Fibroblast of gingiva (primary cell): ENCODE results near the gene GPM6B.

Experiments
- DNase-seq: peaks from one replicate; pipeline ENCODE4 v3.0.0-alpha.2; 2011; ENCODE audit warnings: low read depth

GPM6B gene

DNA sequence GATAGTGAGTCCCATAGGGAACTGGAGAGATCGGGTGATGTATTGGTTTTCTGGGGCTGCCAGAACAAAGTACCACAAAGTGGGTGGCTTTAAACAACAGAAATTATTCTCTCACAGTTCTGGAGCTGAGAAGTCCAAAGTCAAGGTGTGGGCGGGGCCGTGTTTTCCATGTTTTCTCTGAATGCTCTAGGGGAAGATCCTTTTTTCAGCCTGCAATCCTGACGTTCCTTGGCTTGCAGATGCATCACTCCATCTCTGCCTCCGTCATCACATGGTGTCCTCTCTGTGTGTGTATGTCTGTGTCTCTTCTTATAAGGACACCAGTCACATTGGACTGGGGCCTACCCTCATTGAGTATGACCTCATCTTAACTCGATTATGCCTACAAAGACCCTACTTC, 7.9 kb upstream of the GPM6B start:
- DNase-seq = no peak

DNA sequence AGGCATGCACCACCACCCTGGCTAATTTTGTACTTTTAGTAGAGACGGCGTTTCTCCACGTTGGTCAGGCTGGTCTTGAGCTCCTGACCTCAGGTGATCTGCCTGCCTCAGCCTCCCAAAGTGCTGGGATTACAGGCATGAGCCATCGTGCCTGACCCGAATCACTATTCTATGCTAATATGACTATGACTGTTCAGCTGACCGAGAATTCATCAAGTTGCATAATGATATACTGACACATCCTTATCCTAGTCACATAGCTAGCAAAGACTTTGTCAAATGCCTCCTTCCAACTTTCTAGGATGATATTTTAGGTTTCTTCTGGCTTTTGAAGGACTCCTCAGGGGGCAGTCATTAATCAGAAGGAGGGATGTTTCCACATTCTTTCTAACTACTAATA, 4.8 kb upstream of the GPM6B start:
- no peak for DNase-seq

- DNase-seq = no peak
Observed at GRCh38 chrX:13816176-13816575, 717 bp downstream of the GPM6B start.

DNA sequence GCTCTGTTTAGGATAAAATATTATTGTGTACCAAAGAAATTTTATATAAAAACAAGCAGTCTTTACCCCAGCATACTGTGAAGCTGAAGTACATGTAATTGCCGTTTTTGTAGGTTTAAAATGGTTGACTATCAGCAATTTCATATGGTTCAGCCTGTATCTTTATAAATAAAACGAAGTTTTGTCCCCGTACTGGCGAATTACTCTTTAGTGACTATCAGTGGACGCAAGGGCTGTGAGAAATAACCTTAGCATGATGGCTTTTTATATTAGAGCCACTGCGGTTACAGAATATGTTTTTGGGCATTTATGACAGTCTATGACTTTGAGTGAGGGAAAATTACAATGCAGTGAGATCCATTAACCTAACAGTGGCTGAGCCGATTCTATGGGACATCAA, 1.2 kb downstream of the GPM6B start:
- DNase-seq = no peak

DNA sequence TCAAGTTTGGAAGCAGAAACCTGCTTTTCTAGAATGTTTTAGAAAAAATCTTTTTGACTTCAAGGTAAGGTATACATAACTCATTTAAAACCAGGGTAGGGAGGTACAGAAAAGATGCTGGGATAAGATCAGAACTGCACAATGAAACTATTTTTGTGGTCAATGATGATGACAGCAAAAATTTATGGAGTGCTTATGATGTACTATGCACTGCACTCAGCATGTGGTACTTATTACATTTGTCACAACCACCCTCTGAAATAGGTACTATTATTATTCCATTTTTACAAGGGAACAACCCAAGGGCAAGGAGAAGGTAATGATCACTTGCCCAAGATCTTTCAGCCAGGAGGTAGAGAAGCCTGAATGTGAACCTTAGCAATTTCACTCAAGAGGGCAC, 8.0 kb downstream of the GPM6B start:
- DNase-seq = peak; percentile 44

GRCh38 chrX:13808293-13808692, 8.6 kb downstream of the GPM6B start:
- DNase-seq = no peak

DNA sequence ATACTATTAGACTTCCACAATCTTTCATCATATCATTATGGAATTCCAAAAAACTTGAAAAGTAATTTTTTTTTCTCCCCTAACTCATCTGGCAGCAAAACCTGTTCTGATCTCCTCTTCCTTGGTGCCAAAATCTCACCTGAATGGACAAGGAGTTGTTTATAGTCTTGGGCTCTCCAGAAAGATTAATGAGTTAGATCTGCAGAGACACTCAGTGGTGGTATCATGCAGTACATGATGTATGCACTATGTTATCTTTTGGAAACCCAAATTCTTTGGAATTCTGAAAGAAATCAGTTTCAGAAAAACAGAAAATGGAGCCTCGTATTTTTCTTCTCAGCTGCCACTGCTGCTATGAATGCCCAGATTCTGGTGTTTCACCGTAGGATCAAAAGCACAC, 11.7 kb downstream of the GPM6B start:
- no peak for DNase-seq

- DNase-seq = no peak
Observed at GRCh38 chrX:13803116-13803515, 13.8 kb downstream of the GPM6B start.

DNA sequence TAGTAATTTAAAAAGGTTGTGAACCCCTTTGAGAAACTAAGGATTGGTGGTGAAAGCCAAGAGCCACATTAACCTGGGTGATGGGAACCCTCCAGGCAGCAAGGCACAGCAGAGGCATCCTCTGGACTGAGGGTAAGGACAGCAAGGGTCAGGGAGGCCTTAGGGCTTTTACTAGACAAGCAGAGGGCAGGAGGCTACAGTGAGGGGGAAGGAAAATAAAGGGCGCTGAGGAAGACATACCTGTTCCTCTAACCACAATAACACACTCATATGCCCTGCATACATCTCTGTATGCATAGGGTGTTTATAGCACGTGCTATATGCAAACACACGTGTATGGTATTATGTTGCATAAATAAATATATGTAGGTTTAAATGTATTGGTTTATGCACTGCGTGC, 18.7 kb downstream of the GPM6B start:
- no peak for DNase-seq

DNA sequence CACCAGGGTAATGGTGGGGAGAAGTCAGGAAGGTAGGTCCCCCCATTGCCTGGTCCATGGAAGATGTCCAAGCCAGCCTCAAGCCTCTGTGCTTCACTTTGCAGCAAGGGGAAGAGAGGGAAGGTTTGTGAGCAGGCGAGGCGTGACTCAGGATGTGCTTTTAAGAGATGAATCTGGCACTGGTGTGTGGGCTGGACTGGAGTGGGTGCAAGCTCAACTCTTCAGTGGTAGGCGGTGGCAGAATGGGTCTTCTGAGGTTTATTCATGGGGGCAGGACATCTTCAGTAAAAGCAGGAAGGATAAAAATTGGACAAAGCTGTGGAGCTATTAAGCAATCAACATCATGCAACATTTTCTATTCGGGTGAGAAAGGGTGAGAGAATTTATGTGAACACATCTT, 19.4 kb downstream of the GPM6B start:
- DNase-seq = no peak

DNA sequence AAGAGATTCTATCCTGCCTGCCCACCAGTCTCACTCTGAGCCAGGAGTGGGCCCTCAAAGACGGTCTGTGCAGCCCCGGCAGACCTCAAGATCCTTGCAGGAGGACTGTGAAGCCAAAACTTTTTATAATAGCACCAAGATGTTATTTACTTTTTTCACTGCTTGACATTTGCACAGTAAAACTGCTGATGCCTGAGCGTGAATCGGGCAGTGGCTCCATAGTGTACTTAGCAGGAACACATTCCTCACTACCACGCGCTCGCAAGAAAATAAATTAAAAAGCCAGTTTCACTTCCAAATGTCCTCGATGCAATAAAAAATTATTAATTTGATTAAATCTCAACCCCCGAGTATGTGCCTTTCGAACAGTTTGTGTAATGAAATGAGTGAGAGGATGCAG, 22.5 kb downstream of the GPM6B start:
- DNase-seq = no peak

- no peak for DNase-seq
Observed at GRCh38 chrX:13793897-13794296, 23.0 kb downstream of the GPM6B start.

GRCh38 chrX:13791559-13791958, 25.3 kb downstream of the GPM6B start:
- peak; percentile 49 for DNase-seq

DNA sequence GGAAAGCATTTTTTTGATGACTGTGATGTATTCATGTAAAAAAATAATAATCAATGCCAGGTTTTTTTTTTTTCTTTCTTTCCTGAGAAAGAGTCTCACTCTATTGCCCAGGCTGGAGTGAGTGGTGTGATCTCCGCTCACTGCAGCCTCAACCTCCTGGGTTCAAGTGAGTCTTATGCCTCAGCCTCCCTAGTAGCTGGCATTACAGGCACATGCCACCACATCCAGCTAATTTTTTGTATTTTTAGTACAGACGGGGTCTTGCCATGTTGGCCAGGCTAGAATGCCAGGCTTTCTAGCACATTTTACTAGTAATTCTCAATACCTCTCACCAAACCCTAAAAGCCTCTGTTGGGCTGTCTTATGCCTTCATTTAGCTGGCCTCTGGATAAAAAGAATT, 25.7 kb downstream of the GPM6B start:
- DNase-seq = no peak

DNA sequence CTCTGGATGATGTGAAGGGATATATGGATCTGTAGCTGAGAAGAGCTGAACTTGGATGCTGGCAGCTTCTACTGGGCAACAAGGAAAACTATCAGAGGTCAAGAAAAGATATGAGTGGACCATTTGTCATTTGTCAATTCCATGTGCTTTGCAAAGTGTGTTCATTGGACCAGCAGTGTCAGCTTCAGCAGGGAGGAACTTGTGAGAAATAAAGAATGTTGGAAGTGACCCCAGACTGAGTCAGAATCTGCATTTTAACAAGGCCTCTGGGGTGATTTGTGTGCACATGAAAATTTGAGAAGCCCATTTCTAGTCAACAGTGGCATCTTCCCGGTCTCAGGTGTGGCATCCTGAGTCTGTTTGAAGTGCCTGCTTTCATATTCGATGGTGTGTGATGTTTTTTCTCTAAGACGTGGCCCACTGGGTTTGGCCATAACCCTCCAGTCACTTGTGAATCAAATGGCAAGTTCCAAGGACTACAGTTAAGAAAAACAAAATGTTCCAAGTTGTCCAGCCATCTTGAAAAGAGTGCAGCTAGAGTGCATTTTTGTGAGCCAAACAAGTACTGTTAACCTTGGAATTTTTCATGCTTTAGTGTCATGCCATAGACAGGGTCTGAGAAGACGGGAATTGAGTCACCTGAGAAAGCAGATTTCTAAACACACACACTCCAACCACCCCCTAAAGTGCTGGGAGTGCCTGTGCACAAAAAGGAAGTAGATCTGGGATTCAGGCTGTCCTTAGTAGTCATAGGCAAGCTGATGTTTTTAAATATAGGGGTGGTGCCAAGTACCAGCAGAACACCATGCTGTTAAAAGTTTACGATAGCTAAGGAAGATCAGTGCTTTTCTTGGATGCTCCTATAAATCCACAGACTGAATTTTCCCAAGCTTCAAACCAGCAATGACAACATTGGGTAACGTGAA, 26.4 kb downstream of the GPM6B start:
- peak; percentile 36 for DNase-seq

DNA sequence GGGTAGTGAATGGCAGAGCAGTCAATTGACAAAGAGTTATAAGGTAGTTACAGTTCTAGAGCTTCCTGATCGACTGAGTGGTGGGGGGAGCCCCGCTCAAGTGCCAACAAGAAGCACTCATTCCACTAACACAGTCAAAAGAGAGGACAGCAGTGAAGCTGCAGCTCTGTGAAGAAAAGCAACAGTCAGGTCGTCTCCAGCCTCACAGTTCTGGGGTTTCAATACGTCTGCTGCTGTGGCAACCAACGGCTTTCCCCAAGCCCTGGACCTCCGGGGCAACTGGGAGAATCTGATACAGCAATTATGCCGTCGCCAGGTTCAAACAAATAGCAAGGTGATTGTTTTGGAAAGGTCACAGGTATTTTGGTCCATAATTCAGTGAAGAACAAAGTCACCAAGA, 30.8 kb downstream of the GPM6B start:
- DNase-seq = no peak

DNA sequence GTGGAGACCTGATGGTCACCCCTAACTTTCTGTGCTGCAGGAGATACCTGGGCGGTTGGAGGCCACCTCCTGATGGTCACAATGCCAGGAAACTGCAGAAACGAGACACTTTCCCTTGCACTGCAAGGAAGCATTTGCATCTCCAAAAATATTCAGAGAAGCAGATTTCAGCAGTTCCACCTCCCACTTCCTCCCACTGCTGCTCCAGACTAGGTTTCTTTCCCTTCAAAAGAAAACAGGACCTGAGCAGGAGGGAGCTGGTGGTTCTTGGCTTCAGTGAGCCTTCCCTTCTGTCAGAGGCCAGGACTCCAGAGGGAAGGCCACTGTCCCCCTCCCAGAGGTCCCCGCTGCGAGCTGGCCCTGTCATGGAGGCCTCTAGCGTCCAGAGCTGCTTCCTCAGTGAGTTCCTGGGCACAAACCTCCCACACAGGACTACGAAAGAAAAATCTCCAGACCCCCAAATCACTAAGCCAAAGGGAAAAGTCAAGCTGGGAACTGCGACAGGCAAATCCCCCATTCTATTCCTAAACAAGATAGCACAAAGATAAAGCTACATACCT, 35.9 kb downstream of the GPM6B start:
- DNase-seq = no peak

DNA sequence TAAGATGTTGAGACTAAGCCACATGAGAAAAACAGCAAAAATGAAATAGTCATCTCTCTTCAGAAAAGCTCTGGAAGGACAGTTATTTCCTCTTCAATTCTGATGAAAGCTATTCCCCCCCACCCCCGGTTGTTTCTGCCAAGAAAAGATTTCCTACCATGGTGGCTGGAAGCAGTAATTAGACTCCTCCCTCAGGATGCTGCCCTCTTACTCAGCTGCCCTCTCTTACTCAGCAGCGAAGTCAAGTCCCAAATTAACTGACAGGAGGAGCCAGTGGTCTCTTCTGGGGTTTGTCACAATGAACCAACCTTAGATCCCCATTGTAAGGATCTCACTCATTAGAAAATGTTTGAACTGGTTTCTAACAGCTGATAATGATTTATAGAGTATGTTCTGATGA, 38.0 kb downstream of the GPM6B start:
- peak; percentile 68 for DNase-seq

GRCh38 chrX:13776387-13776786, 40.5 kb downstream of the GPM6B start:
- DNase-seq = no peak

GRCh38 chrX:13775837-13776236, 41.1 kb downstream of the GPM6B start:
- no peak for DNase-seq

- no peak for DNase-seq
Observed at GRCh38 chrX:13774696-13775095, 42.2 kb downstream of the GPM6B start.

DNA sequence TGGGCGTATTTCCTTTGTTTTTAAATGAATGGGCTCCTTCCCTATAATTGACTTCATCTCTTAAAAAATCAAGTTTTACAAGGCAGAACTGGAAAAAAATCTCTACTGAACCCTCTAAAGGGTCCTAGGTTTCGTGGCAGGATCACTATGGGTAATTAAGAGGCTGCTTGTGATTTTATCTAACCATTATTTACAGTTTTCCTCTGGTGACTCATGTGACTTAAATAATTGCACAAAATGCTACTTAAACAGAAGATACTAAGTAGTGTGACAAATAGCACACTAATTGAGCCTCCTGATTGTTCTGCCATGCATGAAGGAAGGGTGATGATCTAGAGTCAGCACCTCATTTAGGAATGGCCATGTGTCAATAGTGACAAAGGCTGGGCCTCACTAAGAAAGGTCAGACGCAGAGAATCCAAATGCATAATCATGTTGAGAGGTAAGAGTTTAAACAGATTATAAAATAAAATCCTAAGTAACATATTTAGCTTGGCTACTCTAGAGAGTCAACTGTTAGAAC, 46.8 kb downstream of the GPM6B start:
- DNase-seq = no peak

GRCh38 chrX:13768939-13769338, 48.0 kb downstream of the GPM6B start:
- no peak for DNase-seq

DNA sequence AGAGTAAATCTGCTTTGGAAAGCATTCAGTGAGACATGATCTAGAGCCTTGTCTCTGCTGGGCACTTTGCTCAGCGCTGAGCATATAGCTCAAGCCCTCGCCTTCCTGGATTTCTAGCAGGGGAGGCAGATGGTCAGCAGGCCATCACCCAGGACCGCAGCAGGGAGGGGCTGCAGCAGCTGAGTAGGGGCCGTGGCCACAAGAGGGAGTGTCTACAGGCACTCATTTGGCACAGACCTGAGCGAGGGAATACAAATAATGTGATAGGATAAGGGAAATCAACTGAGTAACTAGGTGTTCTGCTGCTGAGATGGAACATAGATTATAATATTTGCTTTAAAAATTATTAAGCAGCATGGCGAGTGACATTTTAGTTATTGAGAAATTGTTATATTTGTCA, 52.1 kb downstream of the GPM6B start:
- DNase-seq = no peak
